DOHH2 (cell line): ENCODE results near the gene ADAMTS2.

Experiments used
- CTCF ChIP-seq: fragments of 200-600 bp; sonication (generic); IDR thresholded peaks from one replicate; pipeline ENCODE4 v1.5.1; 2014; ENCODE audit warnings: antibody characterized with exemption, mild to moderate bottlenecking, low read depth, low read length; ENCODE audit not compliant: poor library complexity, severe bottlenecking
- EZH2phosphoT487 ChIP-seq: fragments of 200-600 bp; sonication (generic); IDR thresholded peaks from 2 replicates; pipeline ENCODE4 v1.6.1; 2017; ENCODE audit warnings: borderline replicate concordance, mild to moderate bottlenecking, antibody characterized with exemption, low read length, moderate library complexity, mixed read lengths

GRCh38 chr5:179290681-179291540 lies 54.4 kb downstream of the ADAMTS2 start:
- TF ChIP-seq CTCF = no peak
- TF ChIP-seq EZH2phosphoT487 = no peak
